SHP77 treated with DMSO at 0.1 percent for 48 hours (cell line): ENCODE data around the gene MAP2K3.

Experiments
- DNase-seq: peaks from one replicate; lab custom pipeline; 2025; lab: John Stamatoyannopoulos, UW

The MAP2K3 gene

GRCh38 chr17:21284319-21285163, at the start of gene MAP2K3:
MAP2K3 (plus strand) TSS chr17:21284711; CDS start chr17:21284921, 210 bp downstream.
- peak; percentile 99 for DNase-seq

GRCh38 chr17:21235921-21236320, 48.6 kb upstream of the MAP2K3 start:
- no peak for DNase-seq

GRCh38 chr17:21239680-21240368, 44.7 kb upstream of the MAP2K3 start:
- no peak for DNase-seq

GRCh38 chr17:21240369-21241055, 44.0 kb upstream of the MAP2K3 start:
- no peak for DNase-seq

- DNase-seq: no peak
Observed at GRCh38 chr17:21241564-21241963, 42.9 kb upstream of the MAP2K3 start.

- DNase-seq: no peak
Observed at GRCh38 chr17:21242026-21242697, 42.3 kb upstream of the MAP2K3 start.

GRCh38 chr17:21242780-21243515, 41.6 kb upstream of the MAP2K3 start:
- no peak for DNase-seq

- DNase-seq: no peak
Observed at GRCh38 chr17:21243516-21244303, 40.8 kb upstream of the MAP2K3 start.

- DNase-seq: no peak
Observed at GRCh38 chr17:21245639-21246084, 38.8 kb upstream of the MAP2K3 start.

- no peak for DNase-seq
Observed at GRCh38 chr17:21246698-21247097, 37.8 kb upstream of the MAP2K3 start.

GRCh38 chr17:21247552-21248258, 36.8 kb upstream of the MAP2K3 start:
- no peak for DNase-seq

- DNase-seq: no peak
Observed at GRCh38 chr17:21248500-21248899, 36.0 kb upstream of the MAP2K3 start.

GRCh38 chr17:21249086-21249795, 35.3 kb upstream of the MAP2K3 start:
- DNase-seq: no peak

- DNase-seq: no peak
Observed at GRCh38 chr17:21249920-21250703, 34.4 kb upstream of the MAP2K3 start.

- DNase-seq: no peak
Observed at GRCh38 chr17:21250854-21251253, 33.7 kb upstream of the MAP2K3 start.

- DNase-seq: no peak
Observed at GRCh38 chr17:21251337-21252010, 33.0 kb upstream of the MAP2K3 start.

- no peak for DNase-seq
Observed at GRCh38 chr17:21252289-21252795, 32.2 kb upstream of the MAP2K3 start.
